NCI-H1092 (cell line): ENCODE results near the gene MPI.
"Not testable (repeated sequence)": the region's sequence is repeated elsewhere in the genome, so short reads cannot be mapped to it uniquely, and the experiment has no call there.

Experiments used
- DNase-seq: peaks from one replicate; lab custom pipeline; 2025; lab: John Stamatoyannopoulos, UW

Gene MPI

DNA sequence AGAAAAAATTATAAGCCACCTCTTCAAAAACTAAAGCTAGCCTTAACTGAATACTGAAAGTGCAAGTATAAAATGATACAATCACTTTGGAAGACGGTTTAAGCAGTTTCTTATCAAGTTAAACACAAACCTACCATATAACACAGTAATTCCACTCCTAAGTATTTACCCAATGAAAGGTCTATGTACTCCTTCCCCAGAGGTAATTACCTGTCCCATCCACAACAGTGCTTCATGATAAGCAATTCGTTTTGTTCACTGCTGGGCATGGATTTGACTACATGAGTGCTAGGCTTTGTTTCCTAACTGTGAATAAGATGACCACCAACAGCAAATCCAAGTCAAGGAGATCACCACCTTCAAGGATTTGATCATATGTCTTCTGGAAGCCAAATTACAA lies 43.7 kb downstream of the MPI start:
- no peak for DNase-seq

DNA sequence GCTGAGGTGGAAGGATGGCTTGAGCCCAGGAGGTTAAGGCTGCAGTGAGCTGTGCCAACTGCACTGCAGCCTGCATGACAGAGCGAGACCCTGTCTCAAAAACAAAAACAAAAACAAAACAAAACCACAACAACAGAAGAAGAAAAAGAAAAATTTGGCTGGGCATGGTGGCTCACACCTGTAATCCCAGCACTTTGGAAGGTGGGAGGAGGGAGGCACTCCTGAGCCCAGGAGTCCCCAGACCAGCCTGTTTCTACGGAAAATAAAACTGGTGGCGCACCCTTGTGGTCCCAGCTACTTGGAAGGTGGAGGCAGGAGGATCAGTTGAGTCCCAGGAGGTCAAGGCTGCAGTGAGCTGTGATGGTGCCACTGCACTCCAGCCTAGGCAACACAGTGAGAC lies 45.4 kb downstream of the MPI start:
- not testable (repeated sequence) for DNase-seq

DNA sequence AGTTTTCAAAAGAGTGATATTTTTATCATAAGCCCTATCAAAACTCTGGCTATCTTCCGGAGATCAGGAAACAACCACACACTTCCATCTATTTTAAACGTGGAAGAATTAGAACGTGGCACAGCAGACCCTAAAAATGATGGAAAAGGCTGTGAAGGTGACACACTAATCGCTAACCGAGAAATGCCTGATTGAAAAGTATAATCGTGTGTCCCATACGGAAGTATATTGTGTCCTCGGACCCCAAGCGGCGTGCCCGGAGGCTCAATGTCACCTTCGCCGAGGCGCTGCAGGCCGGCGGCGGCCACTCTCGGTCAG lies 47.4 kb downstream of the MPI start:
- no peak for DNase-seq

DNA sequence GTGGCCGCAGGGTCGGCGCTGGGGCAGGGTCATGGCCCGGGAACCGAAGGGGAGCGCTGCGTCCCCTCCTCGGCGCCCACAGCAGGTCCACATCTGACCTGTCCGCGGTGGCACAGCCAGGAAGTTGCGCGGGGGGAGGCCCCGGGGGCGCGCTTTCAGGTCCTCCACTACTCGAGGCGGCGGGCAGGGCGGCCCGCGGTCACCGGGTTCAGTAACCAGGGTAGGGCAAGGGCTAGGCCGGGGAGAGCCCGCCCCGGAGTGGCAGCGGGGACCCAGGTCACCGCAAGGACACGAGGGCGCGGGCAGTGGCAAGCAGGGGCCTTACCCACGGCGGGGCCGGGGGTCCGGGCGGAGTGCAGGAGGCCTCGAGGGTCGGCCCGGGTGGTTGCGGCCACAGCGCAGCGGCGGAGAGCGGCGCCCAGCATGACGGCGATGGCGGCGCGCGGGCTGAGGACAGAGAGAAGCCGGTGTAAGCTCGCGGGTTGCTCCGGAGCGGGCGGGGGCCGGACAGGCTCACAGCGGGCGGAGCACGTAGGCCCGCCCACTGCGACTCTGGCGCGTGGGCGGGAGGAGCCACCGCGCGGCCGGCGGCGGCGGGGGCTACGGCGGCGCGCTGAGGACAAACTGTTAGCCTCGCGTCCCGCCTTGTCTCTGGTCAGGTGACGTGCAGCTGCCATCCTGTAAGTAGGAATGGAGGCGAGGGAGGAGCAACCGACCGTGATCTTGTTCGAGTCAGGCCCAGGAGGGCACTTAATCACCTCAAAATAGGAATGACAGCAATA lies 47.9 kb downstream of the MPI start, which contains the start of gene COX5A:
TSS of gene COX5A (minus strand) at position 484 of the 782 bp plus-strand sequence. CDS start at position 425, 59 bp downstream.
- DNase-seq = peak; percentile 91

DNA sequence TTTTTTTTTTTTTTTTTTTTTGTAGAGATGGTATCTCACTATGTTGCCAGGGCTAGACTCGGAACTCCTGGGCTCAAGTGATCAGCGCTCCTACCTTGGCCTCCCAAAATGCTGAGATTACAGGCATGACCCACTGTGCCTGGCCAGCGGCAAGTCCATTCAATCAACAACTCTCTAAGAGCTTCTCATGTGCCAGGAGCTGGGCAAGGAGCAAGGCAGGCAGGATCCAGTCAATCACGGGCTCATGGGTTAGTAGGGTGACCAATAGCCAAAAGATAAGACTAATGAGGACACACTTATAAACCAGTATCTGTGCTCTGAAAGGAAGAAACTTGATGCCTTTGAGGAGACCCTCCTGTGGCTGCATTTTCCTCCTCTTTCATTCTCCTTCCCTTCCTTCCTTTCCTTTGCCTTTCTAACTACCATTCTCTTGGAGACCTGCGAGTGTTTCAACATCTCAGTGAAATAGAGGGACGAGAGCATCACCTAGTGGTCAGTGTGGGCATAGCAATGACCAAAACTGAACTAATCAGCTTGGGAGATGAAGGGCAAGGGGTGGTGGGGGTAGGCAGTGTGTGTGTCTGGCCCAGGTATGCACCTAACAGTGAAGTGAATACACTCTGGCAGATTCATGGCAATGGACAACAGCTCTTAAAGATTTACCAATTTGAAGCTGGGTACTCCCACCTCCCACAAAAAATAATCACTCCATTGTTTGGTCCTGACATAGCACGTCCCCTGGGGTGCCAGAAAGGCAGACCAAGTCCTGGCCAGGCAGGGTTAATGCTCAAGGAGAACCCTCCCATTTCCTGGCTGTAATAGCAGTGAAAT lies 60.5 kb downstream of the MPI start:
- DNase-seq = peak; percentile 58

DNA sequence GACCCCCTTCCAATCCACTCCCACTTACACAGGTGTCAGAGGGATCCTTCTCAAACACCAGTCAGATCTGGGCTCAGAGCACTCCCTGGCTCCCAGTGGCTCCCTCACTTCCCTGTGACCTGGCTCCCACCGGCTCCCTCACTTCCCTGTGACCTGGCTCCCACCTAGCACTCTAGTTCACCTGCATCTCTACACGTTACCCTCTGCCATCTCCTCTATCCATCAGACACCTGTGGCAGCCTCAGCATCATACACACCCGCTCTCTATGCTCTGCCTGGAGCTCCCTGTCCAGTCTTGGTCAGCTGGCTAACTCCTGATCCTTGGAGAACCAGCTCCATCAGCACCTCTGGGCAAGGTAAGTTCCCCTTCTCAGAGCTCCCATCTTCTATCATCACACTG lies 61.2 kb downstream of the MPI start:
- DNase-seq = no peak
